Upper lobe of left lung (tissue), 4 donors: ENCODE data around the gene EPHA4.

ENCODE experiments used
- CTCF ChIP-seq, 6 experiments: fragments of 450-650 bp in 4 of 6; fragments of 200-600 bp in 2 of 6; sonication (generic) in 2 of 6; IDR thresholded peaks; one replicate each; pipeline ENCODE4 v1.5.1; 2016 to 2019; ENCODE audit warnings: antibody characterized with exemption in 6 of 6
- EP300 ChIP-seq, 4 donors: sonication (generic); formaldehyde crosslinking; IDR thresholded peaks; one replicate each; pipeline ENCODE4 v1.5.1; 2017; ENCODE audit warnings: antibody characterized with exemption in 4 of 4, control low read depth in 2 of 4
- POLR2A ChIP-seq, 4 donors: fragments of 450-650 bp; IDR thresholded peaks; one replicate each; pipeline ENCODE4 v1.5.1; 2016 to 2017; ENCODE audit warnings: antibody characterized with exemption in 4 of 4, mild to moderate bottlenecking in 2 of 4
- POLR2AphosphoS5 ChIP-seq, 2 donors: sonication (generic); formaldehyde crosslinking; IDR thresholded peaks; one replicate each; pipeline ENCODE4 v1.5.1; 2017; ENCODE audit warnings: antibody characterized with exemption in 2 of 2

DNA sequence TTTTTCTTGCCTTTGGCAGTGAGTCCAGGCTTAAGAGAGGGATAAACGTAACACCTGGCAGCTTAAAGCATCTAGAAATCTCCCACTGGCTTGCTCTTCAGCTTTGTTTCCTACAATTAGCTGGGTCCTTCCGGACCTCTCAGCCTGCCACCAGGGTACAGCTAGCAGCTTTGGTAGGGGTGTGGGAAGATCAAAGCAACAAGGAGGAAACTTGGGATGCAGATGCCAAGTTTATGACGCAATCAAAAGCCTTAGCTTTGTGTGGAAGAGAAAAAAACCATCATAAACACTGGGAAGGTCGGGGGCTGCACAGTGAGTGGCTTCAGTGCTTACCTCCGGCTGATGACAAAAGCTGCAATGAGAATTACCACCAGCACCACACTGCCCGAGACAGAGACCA, 116.9 kb downstream of the EPHA4 start:
- TF ChIP-seq POLR2A (IDR thresholded peaks at IDR 0.05) (no peak), POLR2AphosphoS5 (IDR thresholded peaks at IDR 0.05) (no peak), CTCF (IDR thresholded peaks at IDR 0.05) (no peak), EP300 (IDR thresholded peaks at IDR 0.05) (no peak)
